Measurements from ENCODE around the gene TCERG1L.

Gene TCERG1L

DNA sequence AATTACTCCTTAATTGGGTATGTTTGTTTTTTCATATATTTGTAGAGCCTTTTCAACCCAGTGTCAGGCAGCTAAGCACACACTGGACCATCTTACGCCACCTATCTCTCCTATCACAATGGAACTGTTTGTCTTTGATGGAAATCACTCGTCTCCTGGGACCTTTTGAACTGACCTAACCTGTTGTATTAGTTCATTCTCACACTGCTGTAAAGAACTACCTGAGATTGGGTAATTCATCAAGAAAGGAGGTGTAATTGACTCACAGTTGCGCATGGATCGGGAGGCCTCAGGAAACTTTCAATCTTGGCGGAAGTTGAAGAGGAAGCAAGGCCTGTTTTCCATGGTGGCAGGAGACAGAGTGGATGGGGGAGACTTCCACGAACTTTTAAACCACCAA, 182.0 kb downstream of the TCERG1L start:
- TF ChIP-seq POLR2A (IDR thresholded peaks at IDR 0.05; ENCODE audit: low read depth, low read length) (no peak), TAF1 (IDR thresholded peaks at IDR 0.05; ENCODE audit: borderline replicate concordance, low read depth, low read length) (no peak), POLR2AphosphoS5 (IDR thresholded peaks at IDR 0.05; ENCODE audit: low read depth, low read length) (no peak)
- no peak for FAIRE-seq
- no peak for DNase-seq (ENCODE audit: insufficient read length)

DNA sequence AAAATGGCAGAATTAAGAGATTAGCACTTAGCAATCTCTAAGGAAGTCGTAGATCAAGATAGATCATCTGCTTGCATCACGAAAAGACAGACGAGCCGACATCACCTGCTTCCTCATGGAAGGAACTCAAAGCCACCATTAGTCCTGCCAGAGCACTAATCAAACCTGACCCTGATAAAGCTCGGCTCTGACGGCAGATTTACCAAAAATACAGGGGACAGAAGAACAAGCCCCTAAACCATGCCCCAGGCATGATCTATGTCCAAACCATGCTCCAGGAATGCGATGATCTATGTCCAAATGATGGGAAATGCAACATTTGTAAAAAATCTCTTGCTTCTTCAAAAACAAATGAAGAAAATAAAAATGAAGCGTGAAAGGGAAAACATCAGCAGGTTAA, 182.8 kb downstream of the TCERG1L start:
- DNase-seq (ENCODE audit: insufficient read length) = no peak
- TF ChIP-seq TAF1 (IDR thresholded peaks at IDR 0.05; ENCODE audit: borderline replicate concordance, low read depth, low read length) = no peak
- no peak for TF ChIP-seq POLR2A (IDR thresholded peaks at IDR 0.05; ENCODE audit: low read depth, low read length)
- no peak for TF ChIP-seq POLR2AphosphoS5 (IDR thresholded peaks at IDR 0.05; ENCODE audit: low read depth, low read length)
- FAIRE-seq = no peak

DNA sequence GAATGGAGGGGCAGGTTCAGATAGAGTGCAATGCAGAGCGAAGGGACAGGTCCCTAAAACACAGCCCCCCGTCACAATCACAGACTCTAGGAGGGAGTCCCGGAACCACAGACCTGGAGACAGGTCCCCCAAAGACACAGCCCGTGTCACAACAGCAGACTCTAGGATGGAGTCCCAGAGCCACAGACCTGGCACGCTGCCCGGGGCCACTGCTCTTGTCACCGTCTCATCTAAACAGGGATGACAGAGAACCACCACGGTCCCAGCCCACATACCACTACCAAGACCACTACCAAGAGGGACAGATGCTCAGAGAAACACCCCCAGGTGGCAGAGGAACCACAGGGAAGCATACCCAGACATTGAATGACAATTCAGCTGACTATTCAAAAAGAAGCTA, 183.9 kb downstream of the TCERG1L start:
- TF ChIP-seq POLR2A (IDR thresholded peaks at IDR 0.05; ENCODE audit: low read depth, low read length) (no peak), POLR2AphosphoS5 (IDR thresholded peaks at IDR 0.05; ENCODE audit: low read depth, low read length) (no peak), TAF1 (IDR thresholded peaks at IDR 0.05; ENCODE audit: borderline replicate concordance, low read depth, low read length) (no peak)
- FAIRE-seq (no peak), DNase-seq (ENCODE audit: insufficient read length) (no peak)

DNA sequence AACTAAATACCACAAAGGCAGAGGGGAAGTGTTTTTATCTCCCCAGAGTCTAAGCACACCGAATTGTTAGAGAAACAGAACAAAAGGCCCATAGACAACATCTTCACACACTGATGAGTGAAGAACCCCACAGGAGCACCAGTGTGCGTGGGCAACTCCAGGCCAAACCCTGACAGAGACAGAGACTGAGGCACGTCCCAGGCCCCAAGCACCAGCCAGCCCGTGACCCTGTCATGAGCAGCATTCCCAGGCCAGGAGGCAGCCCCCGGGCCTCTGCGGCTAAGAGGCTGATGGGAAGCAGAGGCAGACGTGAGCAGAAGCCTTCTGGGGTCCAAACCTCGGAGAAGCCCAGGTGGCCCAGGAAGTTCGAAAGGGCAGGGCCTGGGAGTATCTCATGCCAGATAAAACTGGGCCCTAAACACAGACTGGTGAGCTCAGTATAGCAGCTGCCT, 184.4 kb downstream of the TCERG1L start:
- TF ChIP-seq POLR2A (IDR thresholded peaks at IDR 0.05; ENCODE audit: low read depth, low read length) = no peak
- TF ChIP-seq POLR2AphosphoS5 (IDR thresholded peaks at IDR 0.05; ENCODE audit: low read depth, low read length) = no peak
- TF ChIP-seq TAF1 (IDR thresholded peaks at IDR 0.05; ENCODE audit: borderline replicate concordance, low read depth, low read length) = no peak

DNA sequence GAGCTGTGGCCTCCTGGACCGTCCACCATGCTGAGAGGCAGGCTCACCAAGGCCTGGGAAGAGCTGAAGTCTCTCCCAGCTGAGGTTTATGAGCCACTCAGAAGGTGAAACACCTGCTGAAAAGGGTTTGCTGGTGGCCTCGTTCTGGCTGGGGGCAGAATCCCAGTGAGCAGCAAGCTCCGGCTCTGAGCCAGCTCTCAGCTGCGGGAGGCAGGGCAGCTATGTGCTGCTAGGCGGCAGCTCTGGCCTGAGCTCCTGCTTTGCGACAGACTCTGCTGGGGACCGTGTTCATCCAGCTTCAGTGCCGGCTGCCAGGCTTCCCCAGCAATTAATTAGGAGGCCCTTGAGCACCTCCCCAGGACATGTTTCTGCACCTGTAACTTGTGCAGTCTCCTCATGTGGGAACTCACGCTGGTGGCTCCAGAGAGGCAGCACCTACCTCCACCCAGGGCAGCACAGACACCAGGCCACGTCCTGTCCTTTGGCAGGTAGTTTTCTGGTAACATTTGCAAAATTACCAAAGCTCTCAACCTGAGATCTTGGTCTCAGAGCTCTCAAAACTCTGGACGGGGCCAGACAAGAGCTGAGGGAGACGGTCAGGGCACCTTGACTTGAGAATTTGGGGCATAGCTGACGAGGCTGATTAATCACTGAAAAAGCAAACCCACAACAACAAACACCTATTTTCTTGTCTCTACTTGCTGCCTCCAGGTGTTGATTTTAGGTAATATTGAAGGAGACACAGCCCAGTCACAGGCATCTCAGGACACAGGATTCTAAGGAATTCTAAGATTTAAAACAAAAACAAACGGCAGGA, 185.0 kb downstream of the TCERG1L start:
- TF ChIP-seq POLR2AphosphoS5 (IDR thresholded peaks at IDR 0.05; ENCODE audit: low read depth, low read length) (no peak), POLR2A (IDR thresholded peaks at IDR 0.05; ENCODE audit: low read depth, low read length) (no peak), TAF1 (IDR thresholded peaks at IDR 0.05; ENCODE audit: borderline replicate concordance, low read depth, low read length) (no peak)
- DNase-seq (ENCODE audit: insufficient read length) (no peak), FAIRE-seq (no peak)

More for the DNA sequence above, 184.4 kb downstream of the TCERG1L start:
- FAIRE-seq (no peak), DNase-seq (ENCODE audit: insufficient read length) (no peak)

DNA sequence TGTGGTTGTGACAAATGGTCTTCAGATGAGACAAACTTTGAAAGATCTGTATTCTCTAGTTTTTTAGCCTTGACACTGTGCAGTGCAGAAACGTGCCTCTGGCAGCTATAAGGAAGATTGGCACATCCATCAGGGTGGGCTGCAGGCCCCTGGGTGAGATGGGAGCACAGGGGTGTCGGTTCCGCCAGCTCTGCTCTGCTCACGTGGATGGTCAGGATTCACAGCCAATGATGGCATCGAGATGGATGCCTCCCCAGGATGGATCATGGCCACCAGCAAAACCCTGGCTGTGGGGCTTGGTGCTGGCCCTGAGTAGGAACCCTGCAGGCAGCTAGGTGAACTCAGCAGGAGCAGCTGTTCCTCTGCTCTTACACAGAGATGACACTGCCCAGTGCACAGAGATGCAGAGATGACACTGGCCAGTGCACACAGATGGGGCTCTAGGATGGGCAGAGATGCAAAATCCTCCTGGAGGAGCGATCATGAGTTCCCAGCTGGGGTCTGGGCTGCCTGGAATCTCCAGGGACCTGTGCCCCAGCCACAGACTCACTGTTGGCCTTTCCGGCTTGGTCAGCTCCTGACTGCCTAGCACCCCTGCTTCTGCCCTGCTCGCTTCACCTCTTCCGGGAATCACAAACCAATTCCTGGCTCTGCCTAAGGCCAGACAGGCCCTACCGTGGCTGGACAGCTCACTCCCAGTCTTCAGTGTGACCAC, 185.9 kb downstream of the TCERG1L start:
- FAIRE-seq = no peak
- DNase-seq (ENCODE audit: insufficient read length) = no peak
- TF ChIP-seq POLR2AphosphoS5 (IDR thresholded peaks at IDR 0.05; ENCODE audit: low read depth, low read length) = no peak
- TF ChIP-seq POLR2A (IDR thresholded peaks at IDR 0.05; ENCODE audit: low read depth, low read length) = no peak
- no peak for TF ChIP-seq TAF1 (IDR thresholded peaks at IDR 0.05; ENCODE audit: borderline replicate concordance, low read depth, low read length)

DNA sequence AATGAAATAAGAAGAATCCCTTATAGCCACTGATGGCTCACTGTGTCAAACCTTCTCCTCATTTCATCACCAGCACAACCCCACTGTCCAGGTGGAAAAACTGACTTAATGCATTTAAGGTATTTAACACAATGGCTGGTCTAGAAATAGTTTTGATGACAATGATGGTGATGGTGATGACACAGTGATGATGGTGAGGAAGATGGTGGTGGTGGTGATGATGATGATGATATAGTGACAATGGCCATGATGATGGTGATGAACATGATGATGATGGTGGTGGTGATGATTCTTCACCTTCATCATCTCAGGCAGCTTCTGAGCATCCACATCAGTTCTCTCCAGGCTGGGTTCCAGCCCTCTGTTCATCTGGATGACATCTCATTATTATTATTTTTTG, 186.6 kb downstream of the TCERG1L start:
- TF ChIP-seq POLR2AphosphoS5 (IDR thresholded peaks at IDR 0.05; ENCODE audit: low read depth, low read length) (no peak), TAF1 (IDR thresholded peaks at IDR 0.05; ENCODE audit: borderline replicate concordance, low read depth, low read length) (no peak), POLR2A (IDR thresholded peaks at IDR 0.05; ENCODE audit: low read depth, low read length) (no peak)
- DNase-seq (ENCODE audit: insufficient read length) = no peak
- FAIRE-seq = no peak

DNA sequence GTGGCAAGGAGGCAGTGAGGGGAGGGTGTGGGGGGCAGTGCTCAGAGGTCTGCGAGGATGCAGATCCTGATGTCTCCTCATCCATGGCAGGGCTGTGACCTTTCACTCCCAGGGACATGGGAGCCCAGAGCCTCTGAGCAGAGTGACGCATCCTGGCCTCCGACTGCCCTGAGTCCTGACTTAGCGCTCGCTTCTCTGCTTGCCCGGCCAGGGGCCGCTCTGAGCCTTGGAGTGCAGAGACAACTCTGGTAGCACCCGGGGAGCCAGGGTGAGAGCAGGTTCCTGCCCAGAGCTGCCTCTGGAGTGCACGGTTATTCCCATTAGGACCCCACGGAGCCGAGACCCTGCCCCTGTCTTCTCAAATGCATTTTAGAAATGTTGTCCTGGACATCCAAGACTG, 188.0 kb downstream of the TCERG1L start:
- FAIRE-seq (no peak), DNase-seq (ENCODE audit: insufficient read length) (no peak)
- TF ChIP-seq POLR2AphosphoS5 (IDR thresholded peaks at IDR 0.05; ENCODE audit: low read depth, low read length) (no peak), TAF1 (IDR thresholded peaks at IDR 0.05; ENCODE audit: borderline replicate concordance, low read depth, low read length) (no peak), POLR2A (IDR thresholded peaks at IDR 0.05; ENCODE audit: low read depth, low read length) (no peak)

DNA sequence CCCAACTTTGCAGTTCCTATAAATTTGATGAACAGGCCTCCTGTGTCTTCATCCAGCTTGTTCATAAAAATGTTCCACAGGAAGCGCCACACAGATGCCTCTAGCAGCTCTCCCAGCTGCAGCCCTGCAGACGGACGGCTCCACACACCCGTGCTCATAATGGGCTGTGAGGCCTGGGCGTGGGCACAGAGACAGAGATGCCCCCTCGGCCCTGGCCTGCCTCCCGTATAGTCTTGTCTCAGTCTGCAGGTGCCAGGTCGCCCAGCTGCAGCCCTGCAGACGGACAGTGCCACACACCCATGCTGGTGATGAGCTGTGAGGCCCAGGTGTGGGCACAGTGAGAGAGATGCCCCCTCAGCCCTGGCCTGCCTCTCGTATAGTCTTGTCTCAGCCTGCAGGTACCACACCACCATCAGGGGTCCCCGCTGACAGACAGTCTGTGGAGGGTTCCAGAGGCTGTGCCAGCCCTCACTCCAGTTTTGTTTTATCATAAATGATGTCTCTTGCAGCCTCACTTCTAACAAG, 189.9 kb downstream of the TCERG1L start:
- TF ChIP-seq POLR2AphosphoS5 (IDR thresholded peaks at IDR 0.05; ENCODE audit: low read depth, low read length) (no peak), POLR2A (IDR thresholded peaks at IDR 0.05; ENCODE audit: low read depth, low read length) (no peak), TAF1 (IDR thresholded peaks at IDR 0.05; ENCODE audit: borderline replicate concordance, low read depth, low read length) (no peak)
- DNase-seq (ENCODE audit: insufficient read length) (no peak), FAIRE-seq (no peak)

DNA sequence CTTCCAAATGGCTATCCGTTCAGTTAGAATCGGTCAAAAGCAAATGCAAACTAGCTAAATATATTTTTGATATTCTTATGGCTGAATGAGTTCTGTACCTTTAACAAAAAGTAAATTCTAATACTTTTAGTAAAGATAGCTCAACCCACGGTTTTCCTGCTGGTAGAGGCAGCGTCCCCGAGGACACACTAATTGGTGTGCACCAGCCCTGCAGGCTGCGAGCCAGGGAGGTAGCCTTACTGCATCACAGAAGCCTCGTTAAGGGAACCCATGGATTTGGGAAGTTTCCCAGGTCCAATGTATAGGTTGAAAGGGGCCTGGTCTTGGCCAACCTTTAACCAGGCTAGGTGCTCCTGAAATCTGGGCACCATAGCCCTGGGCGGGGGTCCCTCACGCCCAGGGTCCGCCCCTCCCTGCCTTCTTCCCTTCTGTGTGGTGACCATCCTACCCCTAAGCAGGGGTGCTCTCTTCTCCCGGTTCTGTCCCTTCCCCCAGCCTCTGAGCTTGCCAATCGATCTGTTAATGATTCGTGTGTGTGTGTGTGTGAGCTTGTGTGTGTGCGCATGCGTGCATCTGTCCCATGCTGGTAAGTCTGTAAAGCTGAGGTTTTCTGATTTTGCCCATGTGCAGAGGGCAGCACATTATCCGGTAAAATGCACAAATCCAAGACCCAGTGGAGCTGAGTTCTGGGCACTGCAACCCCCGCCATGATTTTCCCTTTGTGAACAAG, 191.7 kb downstream of the TCERG1L start:
- FAIRE-seq (no peak), DNase-seq (ENCODE audit: insufficient read length) (no peak)
- TF ChIP-seq POLR2AphosphoS5 (IDR thresholded peaks at IDR 0.05; ENCODE audit: low read depth, low read length) (no peak), POLR2A (IDR thresholded peaks at IDR 0.05; ENCODE audit: low read depth, low read length) (no peak), TAF1 (IDR thresholded peaks at IDR 0.05; ENCODE audit: borderline replicate concordance, low read depth, low read length) (no peak)
